Measurements from ENCODE around the gene ERCC6.

ERCC6 gene

DNA sequence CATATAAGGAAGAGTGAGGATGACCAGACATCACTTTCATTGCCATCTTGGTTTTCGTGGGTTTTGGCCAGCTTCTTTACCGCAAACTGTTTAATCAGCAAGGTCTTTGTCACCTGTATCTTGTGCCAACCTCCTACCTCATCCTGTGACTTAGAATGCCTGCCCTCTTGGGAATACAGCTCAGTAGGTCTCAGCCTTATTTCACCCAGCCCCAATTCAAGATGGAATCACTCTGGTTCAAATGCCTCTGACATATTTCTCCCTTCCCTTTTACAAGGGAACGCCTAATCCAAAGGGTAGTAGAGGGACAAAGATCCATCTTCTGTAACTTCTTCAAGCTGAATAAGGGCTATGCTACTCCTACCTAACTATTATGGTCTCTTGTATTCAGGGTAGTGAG, 4.7 kb upstream of the ERCC6 start:
- no peak for DNase-seq

DNA sequence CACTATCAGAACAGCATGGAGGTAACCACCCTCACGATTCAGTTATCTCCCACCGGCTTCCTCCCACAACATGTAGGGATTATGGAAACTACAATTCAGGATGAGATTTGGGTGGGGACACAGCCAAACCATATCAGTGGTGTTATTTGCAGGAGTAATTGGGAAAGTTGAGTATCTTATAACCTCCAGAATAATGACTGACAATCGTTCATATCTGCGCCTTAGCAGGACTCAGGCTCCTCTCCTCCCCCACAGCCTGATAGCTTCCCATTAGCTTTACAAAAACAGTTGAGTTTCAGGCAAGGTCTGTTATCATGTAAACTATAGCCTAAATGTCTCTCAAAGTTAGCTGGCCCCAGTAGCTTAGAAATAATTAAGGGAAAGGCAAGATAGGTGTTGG, 3.4 kb upstream of the ERCC6 start:
- no peak for DNase-seq

DNA sequence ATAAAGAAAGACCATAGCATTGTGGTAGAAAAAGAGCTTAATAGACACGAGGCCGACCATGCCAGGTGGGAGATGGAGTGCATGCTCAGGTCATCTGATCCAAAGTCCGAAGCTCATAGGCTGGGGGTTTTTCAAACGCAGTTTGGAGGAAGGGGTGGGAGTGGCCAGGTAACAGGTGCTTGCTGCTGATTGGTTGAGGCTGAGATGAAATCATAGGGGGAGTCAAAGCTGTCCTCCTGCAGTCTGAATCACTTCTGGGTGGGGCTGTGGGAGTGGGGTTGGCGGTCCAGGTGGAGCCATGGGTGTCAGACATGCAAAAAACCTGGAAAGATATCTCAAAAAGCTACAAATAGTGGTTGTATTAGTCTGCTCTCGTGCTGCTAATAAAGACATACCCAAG, 2.8 kb upstream of the ERCC6 start:
- no peak for DNase-seq

DNA sequence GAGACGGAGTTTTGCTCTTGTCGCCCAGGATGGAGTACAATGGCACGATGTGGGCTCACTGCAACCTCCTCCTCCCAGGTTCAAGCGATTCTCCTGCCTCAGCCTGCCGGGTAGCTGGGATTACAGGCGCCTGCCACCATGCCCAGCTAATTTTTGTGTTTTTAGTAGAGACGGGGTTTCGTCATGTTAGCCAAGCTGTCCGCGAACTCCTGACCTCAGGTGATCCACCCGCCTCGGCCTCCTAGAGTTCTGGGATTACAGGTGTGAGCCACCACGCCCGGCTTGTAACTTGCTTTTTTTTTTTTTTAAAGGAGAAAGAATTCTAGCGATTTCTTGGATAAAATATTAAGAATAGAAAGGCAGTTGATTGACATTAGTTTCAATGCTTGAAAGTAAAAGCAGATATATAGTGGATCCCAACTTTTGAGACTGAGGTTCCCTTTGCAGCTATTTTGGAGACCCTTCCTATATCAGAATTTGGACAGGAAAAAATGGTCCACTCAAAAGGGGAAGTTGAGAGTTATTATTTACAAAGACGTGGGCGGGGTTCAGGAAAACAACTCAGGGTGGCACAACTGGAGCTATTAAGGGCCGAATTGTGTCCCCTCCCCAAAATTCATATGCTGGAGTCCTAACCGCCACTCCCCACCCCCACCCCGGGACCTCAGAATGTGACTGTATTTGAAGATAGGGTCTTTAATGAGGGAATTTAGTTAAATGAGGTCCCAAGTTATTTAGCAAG, 1.3 kb upstream of the ERCC6 start:
- no peak for DNase-seq

DNA sequence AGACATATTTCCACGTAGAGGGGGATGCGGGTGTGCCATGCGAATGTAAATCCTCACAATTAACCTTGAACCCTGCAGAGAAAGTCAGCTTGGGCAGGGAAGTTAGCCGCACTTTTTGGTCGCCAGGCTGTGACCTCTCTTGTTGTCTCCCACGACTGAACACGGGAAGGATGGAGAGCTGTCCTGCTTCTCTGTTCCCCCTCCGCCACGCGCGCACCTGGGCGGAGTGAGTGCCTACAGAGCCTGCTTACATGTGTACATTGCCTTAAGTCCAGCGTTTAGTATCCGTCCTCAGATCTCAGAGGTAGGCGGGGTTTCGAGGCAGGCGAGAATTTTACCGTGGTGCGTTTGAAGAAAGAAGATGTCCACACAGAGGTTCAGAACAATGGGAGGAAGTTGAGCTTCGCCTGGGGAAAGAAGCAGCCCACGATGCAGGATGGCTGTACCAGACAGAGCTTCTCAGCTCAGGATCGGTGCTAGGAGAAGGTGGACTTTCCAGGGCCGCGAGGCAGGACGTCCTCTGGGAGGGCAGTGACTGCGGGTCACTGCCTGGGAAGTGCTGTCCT, 482 bp upstream of the ERCC6 start:
- DNase-seq, result no peak

DNA sequence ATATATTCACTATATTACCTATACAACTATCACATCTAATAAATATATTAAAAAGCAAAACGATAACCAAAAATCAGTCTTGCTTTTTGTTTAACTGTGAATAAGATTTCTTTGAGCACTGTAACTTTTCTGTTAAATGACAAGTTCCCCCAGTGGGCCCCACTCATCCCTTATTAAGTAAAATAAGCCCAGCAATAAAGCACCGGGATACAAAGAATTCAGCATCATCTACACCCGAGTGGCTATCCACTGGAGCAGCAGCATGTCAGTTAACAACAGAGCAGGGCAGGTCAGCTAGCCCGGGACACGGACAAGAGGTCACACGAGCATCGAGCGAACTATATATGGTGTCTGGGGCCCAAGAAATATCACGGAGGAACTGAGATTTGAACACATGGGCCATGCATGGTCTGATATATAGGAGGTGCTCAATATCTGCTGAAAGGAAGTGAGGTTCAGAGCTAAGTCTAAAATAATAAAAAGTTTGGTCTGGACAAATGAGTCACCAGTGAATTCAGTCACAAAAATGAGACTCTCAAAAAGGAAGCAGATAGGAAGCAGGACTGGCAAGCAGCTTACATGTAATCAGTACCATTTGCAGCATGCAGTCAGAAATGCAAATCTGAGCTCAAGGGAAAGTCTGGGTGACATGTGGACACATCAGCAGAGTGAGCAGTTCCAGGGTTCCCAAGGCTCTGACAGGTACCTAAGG, 4.1 kb downstream of the ERCC6 start:
- no peak for DNase-seq

DNA sequence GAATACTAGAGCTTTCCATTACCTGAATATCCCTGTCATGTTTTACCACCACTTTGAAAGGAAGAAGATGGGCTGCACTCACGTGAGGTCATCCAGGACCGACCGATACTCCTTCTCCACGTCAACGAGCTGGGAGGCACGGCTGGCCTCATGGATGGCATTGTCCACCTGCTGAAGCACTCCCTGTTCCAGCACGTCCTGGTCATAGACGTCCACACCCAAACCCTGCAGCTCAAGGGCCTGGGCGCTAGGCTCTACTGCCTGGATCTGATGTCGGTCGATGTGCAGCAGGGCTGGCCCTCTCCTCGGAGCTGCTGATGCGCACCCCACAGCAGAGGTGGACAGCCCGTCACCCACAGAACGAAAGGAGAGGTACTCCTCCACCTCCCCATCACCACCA, 6.5 kb downstream of the ERCC6 start:
- no peak for DNase-seq

DNA sequence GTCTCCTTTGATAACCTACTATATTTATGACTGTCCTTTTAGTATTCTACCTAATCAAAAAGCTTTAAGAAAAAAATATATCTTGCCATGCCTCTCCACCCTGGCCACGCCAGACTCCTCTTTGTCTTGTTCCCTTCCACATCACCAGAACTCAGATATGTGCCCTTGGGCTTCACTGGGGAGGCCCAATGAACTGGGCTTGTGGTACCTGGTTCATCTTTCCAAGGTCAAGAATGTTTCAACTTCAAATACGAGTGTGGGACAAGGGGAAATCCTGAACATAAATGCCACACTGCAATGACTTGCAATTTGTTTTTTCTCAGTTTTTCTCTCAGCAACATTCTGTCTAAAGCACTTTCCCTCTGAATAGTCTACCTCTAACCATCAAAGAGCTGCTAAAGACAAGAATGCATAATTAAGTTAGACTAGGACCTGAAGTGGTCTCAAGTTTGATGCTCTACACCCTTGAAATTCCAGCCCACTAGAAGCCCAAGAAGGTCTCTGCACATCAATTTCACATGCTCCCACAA, 9.9 kb downstream of the ERCC6 start:
- no peak for DNase-seq

DNA sequence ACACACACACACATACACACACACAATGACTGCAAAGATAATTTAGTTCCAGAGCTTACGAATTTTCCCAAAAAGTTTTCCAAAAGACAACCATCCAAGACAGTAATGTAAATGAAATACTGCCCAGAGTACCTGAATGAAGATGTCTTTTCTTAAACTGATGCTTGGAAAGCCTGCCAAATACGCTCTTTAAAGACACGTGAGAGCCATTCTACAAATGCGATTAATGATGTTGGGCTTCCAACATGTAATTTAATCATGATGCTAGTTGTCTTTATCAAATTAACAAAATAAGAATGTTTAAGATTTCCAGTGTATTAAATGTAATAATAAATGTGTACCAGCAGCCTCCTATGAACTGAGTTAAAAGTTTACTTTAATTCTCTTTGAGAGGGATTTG, 11.1 kb downstream of the ERCC6 start:
- DNase-seq, result no peak

DNA sequence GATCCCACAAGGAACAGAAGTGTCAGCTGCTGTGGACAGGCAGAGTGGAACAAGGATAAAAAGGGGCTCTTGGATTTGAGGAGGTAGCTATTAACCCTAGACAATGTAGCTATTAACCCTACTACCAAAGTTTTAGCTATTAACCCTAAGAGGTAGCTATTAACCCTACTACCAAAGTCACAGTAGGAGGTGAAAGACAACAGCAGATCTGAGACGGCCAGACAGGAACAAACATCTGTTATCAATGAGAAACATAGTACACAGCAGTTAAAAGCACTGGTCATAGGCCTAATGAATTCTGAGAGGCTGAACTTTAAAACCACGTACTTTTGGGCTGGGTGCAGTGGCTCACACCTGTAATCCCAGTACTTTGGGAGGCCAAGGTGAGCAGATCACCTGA, 11.9 kb downstream of the ERCC6 start:
- DNase-seq, result no peak

DNA sequence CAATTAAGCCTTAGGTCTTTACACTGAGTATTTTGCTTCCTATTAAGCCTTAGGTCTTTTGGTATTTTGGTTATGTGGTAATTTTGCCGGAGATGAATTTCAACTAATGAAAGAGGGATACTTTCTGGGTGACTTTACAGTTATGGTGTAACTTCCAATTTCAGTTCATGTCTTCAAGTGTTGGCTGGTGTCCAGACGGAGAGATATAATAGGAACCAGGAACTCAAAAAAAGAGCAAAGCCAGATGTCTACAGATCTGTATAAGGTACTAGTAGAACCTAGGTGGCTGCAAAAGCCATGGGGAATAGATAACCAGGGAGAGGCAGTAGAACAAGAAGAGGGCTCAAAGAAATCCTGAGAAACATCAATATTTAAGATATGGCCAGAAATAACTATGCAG, 12.3 kb downstream of the ERCC6 start:
- no peak for DNase-seq

DNA sequence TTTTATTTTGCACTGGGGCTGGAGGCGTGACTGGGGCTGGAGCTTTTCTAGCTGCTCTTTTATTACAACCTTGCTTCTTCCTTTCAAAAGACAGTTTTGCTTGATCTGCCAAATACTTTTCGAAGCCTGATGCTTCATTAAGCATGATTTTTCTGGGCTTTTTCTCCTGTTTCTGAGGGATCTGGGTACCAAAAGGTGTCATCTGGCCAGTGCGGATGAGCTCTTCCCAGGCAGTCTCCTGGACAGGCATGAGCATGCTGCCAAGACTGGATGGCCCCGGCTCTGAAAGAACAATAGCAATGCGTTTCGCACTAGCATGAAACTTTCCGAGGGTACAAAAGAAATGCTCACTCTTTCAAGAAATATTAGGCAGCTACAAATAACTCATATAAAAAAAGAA, 14.4 kb downstream of the ERCC6 start:
- no peak for DNase-seq

DNA sequence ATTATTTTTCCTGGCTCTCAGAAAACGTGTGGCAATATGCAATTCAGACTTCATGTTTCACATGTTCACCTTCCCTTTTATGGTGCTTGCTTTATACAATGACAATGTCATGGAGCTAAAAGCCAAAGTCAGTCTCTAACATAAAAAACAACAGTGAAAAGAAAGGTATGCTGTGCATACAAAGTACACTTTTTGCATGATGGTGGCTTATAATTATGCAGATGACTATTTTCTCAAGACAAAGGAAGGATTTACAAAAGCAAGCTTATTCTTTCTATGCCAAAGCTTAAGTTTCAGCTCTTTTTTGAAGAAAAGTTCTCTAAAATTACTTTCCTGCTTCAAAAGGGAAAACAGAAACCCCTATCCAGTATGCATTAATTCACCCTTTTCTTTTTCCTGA, 15.6 kb downstream of the ERCC6 start:
- DNase-seq, result no peak

DNA sequence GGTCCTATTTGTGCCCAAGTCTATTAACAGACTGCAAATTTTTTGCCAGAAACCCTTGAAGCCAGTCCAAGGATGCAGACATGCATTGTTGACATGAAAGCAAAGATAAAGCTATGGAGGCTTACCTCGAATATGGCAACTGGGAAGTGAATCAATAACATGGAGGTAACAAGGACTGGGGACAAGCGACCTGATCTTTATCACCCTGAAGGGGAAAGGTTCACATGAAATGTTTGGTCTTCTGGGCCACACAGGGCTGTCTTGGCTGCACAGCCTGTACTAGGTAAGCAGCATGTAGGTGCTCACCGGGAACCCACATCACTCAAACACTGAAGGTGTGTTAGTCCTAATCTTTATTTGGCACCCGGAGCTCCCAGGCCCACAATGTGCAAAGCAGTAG, 17.9 kb downstream of the ERCC6 start:
- no peak for DNase-seq

DNA sequence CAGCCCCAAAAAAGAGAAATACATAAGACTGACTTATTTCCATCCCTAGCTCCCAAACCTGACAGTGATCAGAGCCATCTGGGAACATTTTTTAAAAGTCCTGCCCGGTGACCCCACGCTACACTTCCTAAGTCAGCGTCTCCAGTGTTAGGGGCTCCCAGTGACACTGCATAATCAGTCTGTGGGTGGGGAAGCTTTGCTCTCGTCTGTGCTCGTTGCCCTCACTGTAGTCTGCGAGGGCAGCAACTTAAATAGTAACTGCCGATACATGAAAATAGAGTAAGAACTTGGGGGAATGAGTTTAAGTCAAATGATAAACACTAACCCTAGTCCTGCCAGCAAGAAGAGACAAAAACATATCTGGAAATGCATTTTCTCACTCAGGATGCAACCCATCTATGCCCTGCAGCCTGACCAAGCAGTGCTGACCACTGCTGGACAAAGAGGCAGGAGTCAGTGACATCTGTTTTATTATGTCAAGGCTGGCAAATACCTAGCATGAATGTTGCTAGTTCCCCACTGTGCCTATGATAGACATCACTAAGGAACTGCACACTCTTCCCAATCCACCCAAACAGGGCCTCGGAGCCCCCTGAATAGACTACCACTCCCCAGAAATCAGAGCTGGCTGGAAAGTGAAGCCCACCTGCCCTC, 18.7 kb downstream of the ERCC6 start:
- DNase-seq, result no peak

DNA sequence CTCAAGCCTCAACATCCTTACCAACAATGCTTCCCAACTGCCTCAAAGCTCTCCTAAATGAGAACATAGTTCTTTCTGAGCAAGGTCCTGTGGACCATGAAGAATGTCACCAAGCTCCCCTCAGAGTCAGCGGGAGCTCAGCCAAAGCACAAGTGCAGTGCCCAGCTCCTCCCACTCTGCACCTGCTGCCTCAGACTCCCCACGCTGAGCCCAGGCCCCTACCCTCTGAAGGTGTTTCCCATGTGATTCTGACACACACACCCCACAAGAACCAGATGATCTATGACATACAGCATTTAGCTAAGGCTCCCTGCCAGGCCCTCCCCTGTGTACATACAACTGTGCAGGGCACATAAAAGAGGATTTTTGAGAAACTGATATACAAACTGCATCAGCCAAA, 19.2 kb downstream of the ERCC6 start:
- DNase-seq, result no peak

DNA sequence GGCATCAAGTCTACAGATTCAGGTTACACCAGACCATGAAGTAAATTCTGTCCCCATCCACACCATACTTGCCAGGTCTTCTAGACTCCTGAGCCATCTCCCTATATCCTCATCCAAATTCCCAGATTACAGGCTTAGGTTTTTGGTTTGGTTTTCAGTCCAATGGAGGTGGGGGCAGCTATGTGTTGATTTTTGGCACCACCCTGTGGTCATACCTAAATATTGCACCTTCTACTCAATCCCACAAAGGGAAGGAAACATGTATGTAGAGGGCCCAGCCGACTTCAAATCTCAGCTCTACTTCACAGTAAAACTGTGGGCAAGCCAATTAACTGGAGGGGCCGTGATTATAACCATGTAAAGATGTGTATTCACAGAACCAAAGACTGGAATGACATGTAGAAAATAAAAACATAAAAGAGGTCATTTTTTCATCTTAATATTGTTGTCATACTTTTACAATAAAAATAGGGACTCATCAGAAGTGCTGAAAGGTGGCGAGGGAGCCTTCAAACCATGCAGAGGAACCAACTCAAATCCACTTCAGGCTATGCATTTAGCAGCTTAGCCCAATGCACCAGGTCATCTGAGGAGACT, 19.8 kb downstream of the ERCC6 start:
- no peak for DNase-seq

DNA sequence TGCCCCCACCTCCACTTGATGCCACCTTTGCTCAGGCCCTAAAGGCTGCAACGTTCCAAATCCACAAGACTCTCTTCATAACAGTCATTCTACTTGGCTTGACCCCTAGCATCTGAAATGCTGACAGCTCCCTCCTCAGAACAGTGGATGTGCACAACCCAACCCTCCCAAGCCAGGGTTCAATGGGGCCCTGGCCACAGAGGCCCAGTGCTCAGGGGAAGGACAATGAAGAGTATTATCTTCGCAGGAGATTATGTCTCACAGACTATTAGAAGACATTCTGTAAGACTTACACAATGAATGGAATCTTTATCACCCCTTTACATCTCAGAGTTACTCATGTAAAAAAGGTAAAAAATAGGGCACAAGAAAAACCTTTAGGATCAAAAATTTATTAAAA, 20.4 kb downstream of the ERCC6 start:
- no peak for DNase-seq

DNA sequence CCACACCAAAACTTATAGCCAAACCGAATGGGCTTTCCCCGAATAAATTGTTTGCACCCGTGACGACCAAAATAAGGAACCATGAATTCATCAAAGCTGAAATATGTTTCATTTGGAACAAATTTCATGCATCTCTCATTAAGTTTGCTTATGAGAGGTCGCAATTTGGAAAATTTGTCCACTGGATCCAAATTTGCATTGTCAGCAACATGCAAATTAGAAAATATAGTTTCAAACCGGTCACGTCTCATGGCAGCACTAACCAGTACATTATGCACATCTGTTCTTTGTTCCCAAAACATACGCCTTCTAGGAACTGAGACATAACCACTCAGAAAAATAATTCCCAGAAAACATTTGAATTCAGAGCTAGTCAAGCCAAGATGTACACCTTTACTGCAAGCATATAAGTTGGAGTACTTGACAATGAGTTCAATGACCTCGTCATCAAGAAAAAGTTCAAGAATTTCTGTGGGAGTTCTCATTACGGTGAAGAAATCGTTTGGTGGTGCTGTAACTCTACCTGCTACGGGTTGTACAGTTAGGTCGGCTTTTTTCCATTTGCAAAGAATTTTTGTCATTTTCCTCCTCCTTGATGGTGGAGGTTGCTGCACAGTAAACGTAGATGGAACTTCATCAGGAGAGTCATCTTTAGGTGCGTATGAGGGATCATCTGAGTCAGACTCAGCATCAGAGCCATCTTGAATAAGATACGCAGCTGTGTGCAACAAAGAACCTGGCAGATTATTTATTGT, 22.5 kb downstream of the ERCC6 start:
- DNase-seq, result no peak

DNA sequence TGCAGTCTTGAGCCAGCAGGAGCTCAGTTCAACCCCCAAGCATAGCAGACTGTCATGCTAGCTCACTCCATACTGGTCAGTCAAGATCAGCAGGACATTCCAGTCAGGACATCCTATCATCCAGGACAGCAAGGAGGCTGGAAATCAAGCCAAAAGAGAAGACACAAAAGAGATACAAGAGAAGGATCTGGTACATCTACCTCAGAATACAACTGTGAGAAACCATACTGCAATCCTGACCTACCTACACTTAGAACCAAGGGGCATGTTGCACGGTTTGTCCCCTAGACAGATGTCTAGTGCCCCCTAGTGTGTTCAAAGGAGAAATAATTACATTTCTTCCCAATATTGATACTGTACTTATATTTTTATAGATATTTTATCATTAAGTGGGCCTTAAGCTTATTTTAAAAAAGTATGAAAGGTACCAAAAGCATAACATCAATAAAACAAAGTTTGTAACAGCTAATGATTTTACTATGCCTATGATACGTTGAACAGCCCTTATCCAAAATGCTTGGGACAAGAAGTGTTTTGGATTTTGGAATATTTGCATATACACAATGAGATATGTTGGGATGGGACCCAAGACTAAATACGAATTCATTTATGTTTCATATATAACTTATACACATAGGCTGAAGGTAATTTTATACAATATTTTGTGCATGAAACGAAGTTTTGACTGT, 26.7 kb downstream of the ERCC6 start:
- DNase-seq, result no peak

DNA sequence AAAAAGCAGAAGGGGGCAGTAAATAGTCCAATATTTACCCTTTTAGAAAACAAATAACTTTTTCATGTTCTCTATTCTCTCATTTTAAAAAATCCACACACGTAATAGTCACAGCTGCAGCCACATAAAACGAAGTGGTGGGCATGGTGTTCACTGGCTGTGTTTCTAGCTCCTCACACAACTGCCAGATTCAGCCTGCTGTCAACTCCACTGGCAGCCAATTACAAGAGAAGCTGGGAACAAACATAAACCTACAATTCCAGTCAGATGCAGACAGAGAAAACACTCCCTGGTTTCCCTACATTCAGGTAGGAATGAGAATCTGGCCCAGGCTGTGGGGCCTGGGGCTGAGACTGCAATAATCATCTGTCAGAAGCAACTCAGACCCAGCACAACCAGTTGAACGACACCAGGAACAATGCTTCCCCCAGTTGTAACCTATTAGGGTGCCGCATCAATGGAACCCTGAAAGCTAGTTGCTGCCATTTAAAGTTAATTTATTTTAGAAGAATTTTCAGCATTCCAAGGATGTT, 29.1 kb downstream of the ERCC6 start:
- DNase-seq, result no peak

DNA sequence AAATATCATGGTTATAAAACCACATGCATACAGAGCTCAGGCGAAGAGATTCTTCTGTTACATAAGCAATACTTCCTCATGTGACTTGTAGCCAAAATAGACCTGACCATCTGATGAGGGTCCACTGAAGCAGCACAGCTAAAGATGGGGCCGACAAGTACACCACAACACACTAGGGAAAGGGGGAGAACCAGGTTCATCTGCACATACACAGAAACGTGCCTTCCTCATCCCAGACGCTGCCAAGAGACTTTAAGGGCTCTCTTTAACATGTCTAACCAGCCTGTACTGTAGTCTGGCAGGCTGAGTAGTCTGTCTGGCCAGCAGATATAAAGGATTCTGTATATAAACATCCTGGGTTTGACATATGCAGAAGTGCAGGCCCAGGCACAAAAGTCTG, 30.3 kb downstream of the ERCC6 start:
- no peak for DNase-seq

All from left hindlimb (tissue), 1 donor.